Mesothelial cell of epicardium (in vitro differentiated cells): ENCODE data around the gene SCN1B. TPM values are rescaled to one million over a fixed set of nuclear protein-coding genes. Genes with fewer than 3 reads are reported as not detected.
"Not testable (repeated sequence)": the region's sequence is repeated elsewhere in the genome, so short reads cannot be mapped to it uniquely, and the experiment has no call there.

Experiments
- DNase-seq, 2 experiments: peaks; one replicate each; pipeline ENCODE4 v3.0.0; 2021; ENCODE audit warnings: low spot score in 2 of 2; ENCODE audit not compliant: unreplicated experiment in 2 of 2
- H3K27ac Mint-ChIP-seq: 2 replicates; pipeline ENCODE4 v1.8.0; 2021; ENCODE audit warnings: mixed read lengths
- H3K27me3 Mint-ChIP-seq: 2 replicates; pipeline ENCODE4 v1.8.0; 2021; ENCODE audit warnings: low read depth, mixed read lengths
- H3K36me3 Mint-ChIP-seq: 2 replicates; pipeline ENCODE4 v1.8.0; 2021; ENCODE audit warnings: mixed read lengths
- H3K4me1 Mint-ChIP-seq: 2 replicates; pipeline ENCODE4 v1.8.0; 2021; ENCODE audit warnings: mixed read lengths
- H3K4me3 Mint-ChIP-seq: 2 replicates; pipeline ENCODE4 v1.8.0; 2021; ENCODE audit warnings: mild to moderate bottlenecking, moderate library complexity, mixed read lengths
- H3K9me3 Mint-ChIP-seq: 2 replicates; pipeline ENCODE4 v1.8.0; 2021; ENCODE audit warnings: mixed read lengths
- CTCF ChIP-seq: fragments of 200-600 bp; sonication (generic); IDR thresholded peaks from one replicate; pipeline ENCODE4 v1.5.0; 2021; ENCODE audit warnings: antibody characterized with exemption; ENCODE audit not compliant: unreplicated experiment
- total RNA-seq: library from RNA; stranded (reverse); gene quantifications from 3 replicates; pipeline ENCODE4 v1.2.1, GENCODE V29; 2021

Gene SCN1B
- total RNA-seq, 1 donor from 2014 or later = 2.8 TPM

- TF ChIP-seq CTCF = no peak
- no peak for DNase-seq
- Mint-ChIP-seq H3K27ac (no peak overlapping the region), H3K4me3 (no peak overlapping the region), H3K9me3 (peaks cover 8% of the 10 kb centered on the region), H3K36me3 (no peaks in the 10 kb centered on the region), H3K4me1 (peaks cover 8% of the 10 kb centered on the region), H3K27me3 (peaks cover 10% of the 10 kb centered on the region)
These were observed 42.2 kb upstream of the SCN1B start for GRCh38 chr19:34988119-34988518.

GRCh38 chr19:34989298-34989697 is 41.0 kb upstream of the SCN1B start:
- TF ChIP-seq CTCF = no peak
- no peak for DNase-seq
- H3K27ac Mint-ChIP-seq = no peak overlapping the region
- no peaks in the 10 kb centered on the region for H3K36me3 Mint-ChIP-seq
- H3K4me1 Mint-ChIP-seq = peaks cover 8% of the 10 kb centered on the region
- peaks cover 10% of the 10 kb centered on the region for H3K27me3 Mint-ChIP-seq
- H3K4me3 Mint-ChIP-seq = no peak overlapping the region
- peaks cover 5% of the 10 kb centered on the region for H3K9me3 Mint-ChIP-seq

GRCh38 chr19:34990578-34991192 is 39.6 kb upstream of the SCN1B start:
- Mint-ChIP-seq H3K36me3 (no peaks in the 10 kb centered on the region), H3K4me1 (peaks cover 2% of the 10 kb centered on the region), H3K4me3 (no peak overlapping the region)

GRCh38 chr19:34991542-34992333 is 38.5 kb upstream of the SCN1B start:
- H3K36me3 Mint-ChIP-seq = no peaks in the 10 kb centered on the region
- H3K27ac Mint-ChIP-seq = no peak overlapping the region
- H3K9me3 Mint-ChIP-seq = no peaks in the 10 kb centered on the region
- H3K4me3 Mint-ChIP-seq = no peak overlapping the region
- peaks cover 8% of the 10 kb centered on the region for H3K27me3 Mint-ChIP-seq
- no peak for TF ChIP-seq CTCF
- DNase-seq = no peak
- no peaks in the 10 kb centered on the region for H3K4me1 Mint-ChIP-seq

More at GRCh38 chr19:34990578-34991192, 39.6 kb upstream of the SCN1B start:
- Mint-ChIP-seq H3K9me3 (no peaks in the 10 kb centered on the region), H3K27me3 (peaks cover 8% of the 10 kb centered on the region), H3K27ac (no peak overlapping the region)
- DNase-seq = no peak
- no peak for TF ChIP-seq CTCF

- not testable (repeated sequence) for H3K4me3 Mint-ChIP-seq, H3K36me3 Mint-ChIP-seq, H3K27me3 Mint-ChIP-seq, DNase-seq, H3K4me1 Mint-ChIP-seq, H3K9me3 Mint-ChIP-seq, H3K27ac Mint-ChIP-seq
These were observed 37.7 kb upstream of the SCN1B start for GRCh38 chr19:34992582-34992981.

GRCh38 chr19:34994286-34994642 is 36.0 kb upstream of the SCN1B start:
- H3K27me3 Mint-ChIP-seq = peaks cover 3% of the 10 kb centered on the region
- TF ChIP-seq CTCF = no peak
- H3K9me3 Mint-ChIP-seq = no peaks in the 10 kb centered on the region
- H3K4me3 Mint-ChIP-seq = no peak overlapping the region
- no peak overlapping the region for H3K27ac Mint-ChIP-seq
- H3K36me3 Mint-ChIP-seq = no peaks in the 10 kb centered on the region
- no peak for DNase-seq
- H3K4me1 Mint-ChIP-seq = peaks cover 14% of the 10 kb centered on the region
